Measurements from ENCODE around the gene PTPRN2. TPM values are rescaled to one million over a fixed set of nuclear protein-coding genes. Genes with fewer than 3 reads are reported as not detected.
"Not testable (repeated sequence)": the region's sequence is repeated elsewhere in the genome, so short reads cannot be mapped to it uniquely, and the experiment has no call there.

The PTPRN2 gene
- polyA plus RNA-seq, 4 donors = 7.2 to 9.2 (median 7.5) TPM

GRCh38 chr7:157717211-157718174 lies 870.1 kb downstream of the PTPRN2 start:
- no peak for DNase-seq (ENCODE audit: low read depth in 4 of 4, low spot score in 3 of 4)

DNA sequence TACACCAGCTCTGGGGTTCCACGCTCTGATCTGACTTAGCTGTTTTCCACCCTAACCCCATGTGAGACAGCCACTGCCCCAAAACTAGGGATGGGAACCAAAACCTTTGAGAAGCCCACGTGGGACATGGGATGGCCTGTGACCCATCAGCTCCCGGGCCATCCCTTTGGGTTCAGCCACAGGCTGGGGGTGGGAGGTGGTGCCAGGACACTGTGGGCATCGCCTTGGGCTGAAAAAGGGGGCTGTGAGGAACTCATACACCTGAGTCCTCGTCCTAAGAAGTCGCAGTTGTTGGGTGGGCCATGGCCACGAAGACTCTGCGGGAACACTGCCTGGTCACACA lies 871.7 kb downstream of the PTPRN2 start:
- no peak for DNase-seq (ENCODE audit: low read depth in 4 of 4, low spot score in 3 of 4)

GRCh38 chr7:157715071-157715937 lies 872.3 kb downstream of the PTPRN2 start:
- DNase-seq (ENCODE audit: low read depth in 4 of 4, low spot score in 3 of 4) = no peak

DNA sequence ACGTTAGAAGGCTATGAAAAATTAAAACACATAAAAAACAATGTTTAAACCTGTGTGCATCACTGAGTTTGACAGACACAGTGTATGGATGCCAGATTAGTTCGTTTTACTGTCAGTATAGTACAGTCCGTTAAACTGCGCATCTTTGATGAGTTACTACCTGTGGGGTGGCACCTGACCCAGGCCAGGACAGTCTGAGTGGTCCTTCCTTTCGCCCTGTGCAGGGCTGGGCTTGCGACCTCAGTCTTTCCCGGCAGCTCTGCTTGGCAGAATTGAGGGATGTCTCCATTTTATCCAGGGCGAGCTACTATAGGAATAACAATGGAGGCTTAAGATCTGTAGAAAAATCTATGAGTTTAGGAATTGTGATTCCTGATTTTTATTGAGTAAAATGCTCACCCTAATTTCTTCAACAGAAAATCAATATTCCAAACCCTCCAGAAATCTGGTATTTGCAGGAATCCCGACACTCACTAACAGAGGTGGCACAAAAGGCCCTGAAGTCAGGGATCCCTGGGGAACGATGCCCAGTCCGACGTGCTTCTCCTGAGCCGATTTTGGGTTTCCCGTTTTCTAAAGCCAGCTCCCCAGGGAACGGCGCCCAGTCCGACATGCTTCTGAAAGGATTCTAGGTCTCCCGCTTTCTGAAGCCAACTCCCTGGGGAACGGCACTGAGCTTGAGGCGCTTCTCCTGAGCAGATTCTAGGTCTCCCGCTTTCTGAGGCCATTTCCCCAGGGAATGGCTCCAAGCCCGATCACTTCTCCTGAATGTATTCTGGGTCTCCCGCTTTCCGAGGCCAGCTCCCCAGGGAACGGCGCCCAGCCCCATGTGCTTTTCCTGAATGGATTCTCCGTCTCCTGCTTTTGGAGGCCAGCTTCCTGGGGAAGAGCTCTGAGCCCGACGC lies 873.2 kb downstream of the PTPRN2 start:
- no peak for DNase-seq (ENCODE audit: low read depth in 4 of 4, low spot score in 3 of 4)

DNA sequence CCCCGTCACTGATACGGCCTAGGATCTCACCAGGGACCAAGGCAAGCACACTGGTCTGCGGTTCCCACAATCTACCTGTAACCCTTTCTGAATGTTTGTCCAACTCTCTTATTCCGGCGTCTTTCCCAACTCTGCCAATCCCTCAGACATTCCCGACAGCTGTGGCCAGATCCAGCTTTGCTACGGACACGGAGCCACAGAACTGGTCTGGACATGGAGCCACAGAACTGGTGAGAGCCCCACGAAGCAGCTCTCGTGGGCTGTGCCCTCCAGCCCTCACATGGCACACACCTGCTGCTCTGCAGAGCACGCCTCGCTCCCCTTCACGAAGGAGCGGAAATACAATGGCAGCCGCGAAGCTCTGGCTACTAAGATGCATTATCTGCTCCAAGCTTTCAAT lies 874.0 kb downstream of the PTPRN2 start:
- DNase-seq (ENCODE audit: low read depth in 4 of 4, low spot score in 3 of 4) = no peak

DNA sequence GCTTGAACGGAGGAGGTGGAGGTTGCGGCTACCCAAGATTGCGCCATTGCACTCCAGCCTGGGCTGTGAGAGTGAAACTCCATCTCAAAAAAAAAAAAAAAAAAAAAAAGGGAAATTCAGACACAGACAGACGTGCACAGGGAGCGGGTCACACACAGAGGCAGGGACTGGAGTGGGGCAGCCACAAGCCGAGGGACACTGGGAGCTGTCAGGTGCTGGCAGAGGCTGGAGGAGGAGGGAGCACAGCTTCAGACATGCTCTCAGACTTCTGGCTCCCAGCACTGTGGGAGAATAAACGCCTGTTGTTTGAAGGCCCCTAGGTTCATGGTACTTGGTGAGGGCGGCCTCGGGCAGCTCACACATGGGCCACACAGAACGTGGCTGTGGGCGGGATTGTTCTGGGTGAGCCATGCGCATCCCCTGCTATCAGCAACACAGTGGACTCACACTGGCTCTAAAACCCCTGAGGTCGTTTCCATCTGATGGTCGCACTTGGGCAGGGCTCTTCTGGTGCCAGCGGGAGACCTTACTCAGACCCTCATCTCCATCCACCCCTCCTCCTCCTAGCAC lies 874.9 kb downstream of the PTPRN2 start:
- no peak for DNase-seq (ENCODE audit: low read depth in 4 of 4, low spot score in 3 of 4)

- no peak for DNase-seq (ENCODE audit: low read depth in 4 of 4, low spot score in 3 of 4)
These were observed 876.2 kb downstream of the PTPRN2 start for GRCh38 chr7:157711353-157711888.

- no peak for DNase-seq (ENCODE audit: low read depth in 4 of 4, low spot score in 3 of 4)
These were observed 877.2 kb downstream of the PTPRN2 start for GRCh38 chr7:157710396-157710795.

- no peak for DNase-seq (ENCODE audit: low read depth in 4 of 4, low spot score in 3 of 4)
These were observed 877.9 kb downstream of the PTPRN2 start for GRCh38 chr7:157709531-157710251.

DNA sequence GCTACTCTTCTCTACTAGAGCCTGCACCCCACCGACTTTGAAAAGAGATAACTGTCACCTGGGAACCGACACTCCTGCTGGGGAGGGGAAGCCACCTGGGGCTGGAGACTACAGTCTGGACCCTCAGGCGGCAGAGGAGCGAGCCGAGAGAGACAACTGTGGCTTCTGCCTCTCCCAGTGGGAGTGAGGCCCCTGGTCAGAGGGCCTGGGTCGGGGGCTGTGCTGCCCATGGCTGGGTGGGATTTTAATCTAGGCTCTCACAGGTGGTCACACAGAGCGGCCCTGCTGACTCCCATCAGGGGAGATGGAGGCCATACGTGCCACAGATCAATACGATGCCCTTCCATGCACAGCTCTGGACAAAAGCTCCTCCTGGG lies 878.7 kb downstream of the PTPRN2 start:
- no peak for DNase-seq (ENCODE audit: low read depth in 4 of 4, low spot score in 3 of 4)

DNA sequence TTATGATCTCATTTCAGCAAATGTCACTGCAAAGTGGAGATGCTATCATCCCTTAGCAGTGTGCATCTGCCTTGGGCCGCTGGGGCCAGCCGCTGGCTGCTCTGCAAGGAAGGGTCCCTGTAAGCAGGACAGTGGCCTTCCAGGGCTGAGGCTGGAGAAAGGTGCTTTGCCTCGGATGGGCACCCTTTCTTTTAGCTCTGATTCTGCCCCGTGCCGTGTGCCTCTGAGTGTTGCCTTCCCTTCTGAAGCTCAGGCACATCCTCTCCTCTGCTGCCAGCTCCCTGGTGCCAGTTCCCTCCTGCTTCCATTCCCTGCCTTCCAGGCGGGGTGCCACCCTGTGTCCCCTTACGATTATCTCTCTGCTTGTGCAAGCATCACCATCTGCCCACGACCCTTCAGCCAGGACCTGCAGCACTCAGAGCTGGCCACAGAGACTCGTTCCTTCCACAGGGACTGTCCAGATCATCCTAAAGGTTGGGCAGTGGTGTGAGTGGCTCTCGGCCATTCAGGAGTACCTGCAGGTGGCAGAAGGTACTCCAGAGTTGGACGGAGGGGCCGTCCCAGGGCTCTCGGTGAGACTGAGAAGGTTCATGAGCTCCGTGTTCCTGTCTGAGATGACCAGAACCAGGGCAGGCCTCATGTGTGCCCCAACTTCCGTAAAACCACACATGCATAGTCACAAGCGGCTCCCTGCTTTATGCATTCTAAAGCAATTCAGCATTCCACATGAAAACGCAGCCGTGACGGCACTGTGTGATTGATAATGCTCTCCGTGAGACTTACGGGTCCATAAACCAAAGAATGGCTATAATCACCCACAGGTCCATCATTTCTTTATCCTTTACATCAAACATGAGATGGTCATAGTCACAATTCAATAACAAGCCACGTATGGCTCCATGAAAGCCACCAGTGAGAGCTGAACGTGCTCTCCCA lies 879.4 kb downstream of the PTPRN2 start:
- DNase-seq (ENCODE audit: low read depth in 4 of 4, low spot score in 3 of 4) = no peak

DNA sequence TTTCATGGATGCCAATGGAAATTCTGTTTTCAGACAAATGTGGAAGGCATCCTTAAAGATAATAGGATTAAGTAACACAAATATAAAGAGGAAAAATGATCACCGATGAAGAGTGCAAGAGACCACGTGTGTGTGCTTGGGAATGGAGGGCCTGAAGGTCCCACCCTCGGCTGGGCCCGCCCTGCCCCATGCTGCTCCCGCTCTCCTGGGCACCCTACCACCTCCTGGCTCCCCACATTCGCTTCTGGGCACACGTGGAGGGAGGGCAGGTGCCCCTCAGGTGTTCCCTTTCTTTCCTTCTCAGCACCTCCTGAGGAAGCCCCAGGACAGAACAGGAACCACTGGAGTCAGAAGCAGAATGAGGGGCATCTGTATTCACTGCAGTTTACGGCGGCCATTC lies 883.3 kb downstream of the PTPRN2 start:
- no peak for DNase-seq (ENCODE audit: low read depth in 4 of 4, low spot score in 3 of 4)

GRCh38 chr7:157703534-157704195 lies 884.0 kb downstream of the PTPRN2 start:
- DNase-seq (ENCODE audit: low read depth in 4 of 4, low spot score in 3 of 4) = no peak

DNA sequence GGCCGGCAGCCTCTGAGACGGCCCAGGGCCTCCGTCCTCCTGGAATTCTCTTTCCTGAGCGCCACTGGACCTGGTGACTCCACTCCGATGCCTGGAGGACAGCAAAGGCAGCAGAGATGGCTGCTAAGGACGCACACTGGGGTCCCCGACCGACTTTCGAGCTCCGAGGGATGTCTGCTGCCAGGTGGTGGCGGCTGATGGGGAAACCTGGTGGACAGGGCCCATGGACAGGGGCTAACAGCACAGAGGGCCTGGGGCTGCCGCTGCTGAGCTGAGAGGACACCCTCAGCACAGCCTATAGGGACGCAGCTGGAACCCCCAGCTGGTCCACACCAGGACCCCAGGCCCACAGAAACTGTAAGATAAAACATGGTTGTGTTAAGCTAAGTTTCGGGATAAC lies 884.5 kb downstream of the PTPRN2 start:
- DNase-seq (ENCODE audit: low read depth in 4 of 4, low spot score in 3 of 4) = no peak

DNA sequence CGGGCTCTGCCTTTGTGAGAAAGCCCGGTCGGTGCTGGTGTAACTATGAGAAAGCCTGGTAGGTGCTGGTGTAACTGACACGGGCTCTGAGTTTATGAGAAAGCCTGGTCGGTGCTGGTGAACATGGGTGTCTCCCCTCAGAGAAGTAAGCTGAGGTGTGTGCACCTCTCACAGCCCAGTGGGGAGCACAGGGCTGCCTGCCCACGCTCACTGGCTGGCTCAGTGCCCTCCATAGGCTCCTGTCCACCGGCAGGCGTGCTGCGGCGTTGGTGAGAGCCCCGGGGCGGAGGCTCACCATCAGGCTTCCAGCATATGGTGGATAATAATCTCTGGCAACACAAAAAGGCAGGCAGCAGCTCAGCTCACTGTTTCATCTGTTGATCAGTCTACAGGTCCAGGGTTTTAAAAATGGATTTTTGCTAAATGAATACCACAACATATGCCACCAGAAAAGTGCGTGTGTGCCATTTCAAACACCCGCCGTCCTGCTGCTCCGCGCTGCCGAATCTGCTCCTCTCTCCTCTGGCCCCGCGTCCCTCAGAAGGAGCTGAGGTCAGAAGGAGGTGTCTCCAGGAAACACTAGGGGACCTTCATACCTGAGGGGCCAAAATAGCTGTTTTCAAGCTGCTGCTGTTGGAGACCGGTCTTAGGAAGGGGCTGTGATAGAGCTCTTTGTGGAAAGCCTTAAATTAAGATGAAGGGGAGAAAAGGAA lies 885.2 kb downstream of the PTPRN2 start:
- no peak for DNase-seq (ENCODE audit: low read depth in 4 of 4, low spot score in 3 of 4)

GRCh38 chr7:157701395-157702180 lies 886.0 kb downstream of the PTPRN2 start:
- DNase-seq (ENCODE audit: low read depth in 4 of 4, low spot score in 3 of 4) = not testable (repeated sequence)

All from left renal pelvis (tissue), 4 donors.